T-cell (primary cell): Measurements from ENCODE around the gene SLC25A26. TPM values are rescaled to one million over a fixed set of nuclear protein-coding genes. Genes with fewer than 3 reads are reported as not detected.

Experiments used
- ATAC-seq, 4 experiments: fragments of 200-7000 bp in 3 of 4; fragments of 150-1000 bp in 1 of 4; cut with Tn5 transposase; replicated peaks in 1 of 4; 1 replicate in 3 of 4; 2 replicates in 1 of 4; pipeline ENCODE4 v1.10.0; 2021; ENCODE audit warnings: moderate library complexity in 3 of 4, mild to moderate bottlenecking in 2 of 4, moderate number of reproducible peaks in 1 of 4
- CTCF ChIA-PET, 2 donors: fragments of 300-600 bp; sonication (Branson Sonifier 250); formaldehyde crosslinking; loops; one replicate each; lab custom pipeline; 2022; ENCODE audit warnings: antibody characterized with exemption in 2 of 2; lab: Charles Lee
- POLR2A ChIA-PET, 2 donors: fragments of 300-600 bp; sonication (Branson Sonifier 250); formaldehyde crosslinking; loops; one replicate each; lab custom pipeline; 2022; ENCODE audit warnings: antibody characterized with exemption in 2 of 2; lab: Charles Lee
- DNase-seq, 35 experiments: peaks; one replicate each; pipeline versions ENCODE4 v3.0.0 to v3.0.0-alpha.2; 2013 to 2023
- H3K27ac ChIP-seq: one replicate; pipeline ENCODE4 v1.5.1; 2013; ENCODE audit warnings: low read length
- H3K27me3 ChIP-seq, 2 experiments: replicated peaks in 1 of 2; 1 replicate in 1 of 2; 2 replicates in 1 of 2; pipeline versions ENCODE4 v1.6.1 to v1.7.0; 2013; ENCODE audit warnings: low read length in 1 of 2, mixed read lengths in 1 of 2; ENCODE audit not compliant: control insufficient read depth in 2 of 2, insufficient read depth in 2 of 2; ENCODE audit errors: extremely low read depth in 1 of 2
- H3K36me3 ChIP-seq, 2 donors: 1 replicate in 1 of 2; 2 replicates in 1 of 2; pipeline versions ENCODE4 v1.6.1 to v1.7.0; 2013; ENCODE audit warnings: low read length in 1 of 2; ENCODE audit not compliant: control insufficient read depth in 2 of 2, insufficient read depth in 1 of 2; ENCODE audit errors: extremely low read depth in 1 of 2
- H3K4me1 ChIP-seq, 2 experiments: 1 replicate in 1 of 2; 2 replicates in 1 of 2; pipeline versions ENCODE4 v1.6.1 to v1.7.0; 2013; ENCODE audit warnings: low read length in 2 of 2, mixed read lengths in 1 of 2; ENCODE audit not compliant: insufficient read depth in 2 of 2, control insufficient read depth in 1 of 2; ENCODE audit errors: extremely low read depth in 1 of 2
- H3K4me3 ChIP-seq, 2 donors: 1 replicate in 1 of 2; 2 replicates in 1 of 2; pipeline versions ENCODE4 v1.5.1 to v1.7.0; 2013; ENCODE audit warnings: mild to moderate bottlenecking in 2 of 2, low read length in 1 of 2, moderate library complexity in 1 of 2; ENCODE audit not compliant: control insufficient read depth in 1 of 2; ENCODE audit errors: extremely low read depth in 1 of 2
- H3K9me3 ChIP-seq: 2 replicates; pipeline ENCODE4 v1.7.0; 2013
- H3K27ac Mint-ChIP-seq, 2 donors: one replicate each; pipeline ENCODE4 v1.8.0; 2020 to 2021; ENCODE audit warnings: mild to moderate bottlenecking in 2 of 2, mixed read lengths in 2 of 2
- H3K27me3 Mint-ChIP-seq, 2 donors: one replicate each; pipeline ENCODE4 v1.8.0; 2021 to 2022; ENCODE audit warnings: mixed read lengths in 2 of 2
- H3K36me3 Mint-ChIP-seq: one replicate; pipeline ENCODE4 v1.8.0; 2021; ENCODE audit warnings: mixed read lengths
- H3K4me1 Mint-ChIP-seq, 3 donors: one replicate each; pipeline ENCODE4 v1.8.0; 2020 to 2022; ENCODE audit warnings: mixed read lengths in 3 of 3, mild to moderate bottlenecking in 1 of 3
- H3K4me3 Mint-ChIP-seq, 3 donors: one replicate each; pipeline ENCODE4 v1.8.0; 2020 to 2022; ENCODE audit warnings: mild to moderate bottlenecking in 3 of 3, mixed read lengths in 3 of 3, moderate library complexity in 3 of 3
- H3K9me3 Mint-ChIP-seq, 3 donors: one replicate each; pipeline ENCODE4 v1.8.0; 2020 to 2022; ENCODE audit warnings: mixed read lengths in 3 of 3
- WGBS: methylation state at CpG from one replicate; pipeline ENCODE4 v1.1.5; 2013; ENCODE audit warnings: missing lambda C conversion rate; ENCODE audit not compliant: insufficient coverage; 5-methylcytosine and 5-hydroxymethylcytosine counted together
- total RNA-seq, 35 experiments: library from RNA in 6 of 35; stranded (reverse) in 6 of 35; fragments of 120-200 nt in 1 of 35; gene quantifications; one replicate each; pipeline versions ENCODE4 v1.2.1 to v1.2.4 and lab custom pipeline; 2013 to 2026

The SLC25A26 gene
- total RNA-seq, 5 donors from 2014 or later (not counting 1 experiment from before 2014, with no cell fraction given) = 16.6 to 26.9 (median 23.5) TPM

GRCh38 chr3:66200147-66200546 is 20.7 kb upstream of the SLC25A26 start:
- ATAC-seq (no peak), DNase-seq (no peak)
- no peaks in the 10 kb centered on the region for H3K9me3 Mint-ChIP-seq
- WGBS = no CpG with 5 or more reads among the region's 3 CpGs
- no peaks in the 10 kb centered on the region for H3K36me3 Mint-ChIP-seq
- Histone ChIP-seq H3K36me3 (no peaks in the 10 kb centered on the region), H3K27me3 (peaks cover 5 to 15% of the 10 kb centered on the region in 2 experiments), H3K4me1 (peaks cover 0 to 3% of the 10 kb centered on the region in 2 experiments), H3K27ac (no peak overlapping the region), H3K9me3 (no peaks in the 10 kb centered on the region), H3K4me3 (no peak overlapping the region)
- peaks cover 22 to 32% of the 10 kb centered on the region in 2 donors for H3K27me3 Mint-ChIP-seq
- POLR2A ChIA-PET = no interaction called here
- no peak overlapping the region for H3K27ac Mint-ChIP-seq
- CTCF ChIA-PET = no interaction called here
- no peak overlapping the region for H3K4me3 Mint-ChIP-seq
- peaks cover 0 to 6% (median 3%) of the 10 kb centered on the region in 3 donors for H3K4me1 Mint-ChIP-seq

- no peaks in the 10 kb centered on the region for H3K9me3 ChIP-seq
- H3K36me3 Mint-ChIP-seq = no peaks in the 10 kb centered on the region
- CTCF ChIA-PET = no interaction called here
- H3K4me1 ChIP-seq = no peaks in the 10 kb centered on the region
- no peak overlapping the region for H3K4me3 ChIP-seq
- peaks cover 5 to 11% of the 10 kb centered on the region in 2 experiments for H3K27me3 ChIP-seq
- H3K36me3 ChIP-seq = no peaks in the 10 kb centered on the region
- H3K27me3 Mint-ChIP-seq = peaks cover 16 to 32% of the 10 kb centered on the region in 2 donors
- H3K9me3 Mint-ChIP-seq = no peaks in the 10 kb centered on the region
- H3K27ac Mint-ChIP-seq = no peak overlapping the region
- no peak for ATAC-seq
- H3K4me3 Mint-ChIP-seq = no peak overlapping the region
- H3K27ac ChIP-seq = no peak overlapping the region
- POLR2A ChIA-PET = no interaction called here
- WGBS = no CpG with 5 or more reads among the region's 2 CpGs
- no peaks in the 10 kb centered on the region for H3K4me1 Mint-ChIP-seq
- no peak for DNase-seq
Observed at GRCh38 chr3:66200786-66201185, 20.0 kb upstream of the SLC25A26 start.

- H3K36me3 Mint-ChIP-seq = no peaks in the 10 kb centered on the region
- H3K9me3 ChIP-seq = no peaks in the 10 kb centered on the region
- ATAC-seq (no peak), DNase-seq (no peak)
- no peaks in the 10 kb centered on the region for H3K9me3 Mint-ChIP-seq
- ChIA-PET CTCF (no interaction called here), POLR2A (no interaction called here)
- H3K4me1 Mint-ChIP-seq = no peaks in the 10 kb centered on the region
- no peak overlapping the region for H3K4me3 Mint-ChIP-seq
- H3K4me1 ChIP-seq = no peaks in the 10 kb centered on the region
- H3K27ac ChIP-seq = no peak overlapping the region
- peaks cover 3 to 11% of the 10 kb centered on the region in 2 experiments for H3K27me3 ChIP-seq
- H3K27me3 Mint-ChIP-seq = peaks cover 6 to 25% of the 10 kb centered on the region in 2 donors
- WGBS = no CpG with 5 or more reads among the region's 2 CpGs
- no peaks in the 10 kb centered on the region for H3K36me3 ChIP-seq
- H3K27ac Mint-ChIP-seq = no peak overlapping the region
- H3K4me3 ChIP-seq = no peak overlapping the region
Observed at GRCh38 chr3:66203275-66203674, 17.5 kb upstream of the SLC25A26 start.

DNA sequence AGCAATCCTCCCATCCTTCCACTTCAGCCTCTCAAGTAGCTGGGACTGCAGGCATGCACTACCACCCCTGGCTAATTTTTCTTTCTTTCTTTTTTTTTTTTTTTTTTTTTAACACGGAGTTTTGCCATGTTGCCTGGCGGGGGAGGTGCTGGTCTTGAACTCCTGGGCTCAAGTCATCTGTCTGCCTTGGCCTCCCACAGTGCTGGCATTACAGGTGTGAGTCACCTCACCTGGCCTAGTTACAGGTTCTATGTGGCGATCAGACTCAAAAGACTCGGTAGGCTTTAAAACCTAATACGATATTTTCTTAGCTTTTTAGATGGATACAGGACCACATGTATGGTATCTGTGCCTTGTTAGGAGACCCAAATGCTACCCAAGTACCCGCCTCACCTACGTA is 14.0 kb upstream of the SLC25A26 start:
- no peak overlapping the region for H3K4me3 Mint-ChIP-seq
- Histone ChIP-seq H3K36me3 (no peaks in the 10 kb centered on the region), H3K4me1 (no peaks in the 10 kb centered on the region), H3K27me3 (peaks cover 0 to 4% of the 10 kb centered on the region in 2 experiments), H3K9me3 (no peaks in the 10 kb centered on the region), H3K4me3 (no peak overlapping the region), H3K27ac (no peak overlapping the region)
- ChIA-PET CTCF (interaction anchor here in 1 of 2 donors (0.6 kb wide), 1 partner anchor 33 kb away, joined by 3 read pairs; no protein-coding TSS in a partner anchor), POLR2A (no interaction called here)
- 90% methylated on average over 6 of the region's 7 CpGs for WGBS
- H3K36me3 Mint-ChIP-seq = no peaks in the 10 kb centered on the region
- ATAC-seq (no peak), DNase-seq (no peak)
- no peaks in the 10 kb centered on the region for H3K4me1 Mint-ChIP-seq
- no peaks in the 10 kb centered on the region for H3K9me3 Mint-ChIP-seq
- H3K27me3 Mint-ChIP-seq = peaks cover 0 to 10% of the 10 kb centered on the region in 2 donors
- no peak overlapping the region for H3K27ac Mint-ChIP-seq

DNA sequence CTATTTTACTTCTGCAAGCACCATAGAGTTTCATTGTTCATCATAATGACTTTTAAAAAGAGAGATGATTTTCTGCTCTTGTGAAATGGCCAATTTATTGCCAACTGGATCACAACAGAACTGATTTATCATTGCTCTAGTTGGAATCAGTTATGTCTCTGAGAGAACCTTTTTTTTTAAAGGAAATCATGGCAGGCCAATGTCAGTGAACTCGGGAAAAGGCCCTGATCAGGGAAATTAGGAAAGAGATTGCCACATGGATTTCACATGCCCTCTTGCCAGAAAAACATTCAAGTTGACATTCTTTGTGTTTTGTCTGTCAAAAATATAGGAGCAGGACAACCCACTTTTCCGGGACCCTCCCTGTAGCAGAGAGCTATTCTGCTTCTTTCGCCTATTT is 12.6 kb upstream of the SLC25A26 start:
- Histone ChIP-seq H3K4me1 (no peaks in the 10 kb centered on the region), H3K4me3 (no peak overlapping the region), H3K36me3 (no peaks in the 10 kb centered on the region), H3K9me3 (no peaks in the 10 kb centered on the region), H3K27ac (no peak overlapping the region), H3K27me3 (peaks cover 0 to under 1% of the 10 kb centered on the region in 2 experiments)
- POLR2A ChIA-PET = no interaction called here
- no peak for DNase-seq
- Mint-ChIP-seq H3K4me1 (no peaks in the 10 kb centered on the region), H3K36me3 (no peaks in the 10 kb centered on the region), H3K27ac (no peak overlapping the region), H3K27me3 (peaks cover 0 to 10% of the 10 kb centered on the region in 2 donors), H3K9me3 (no peaks in the 10 kb centered on the region), H3K4me3 (no peak overlapping the region)
- 71% methylated on average over 1 of the region's 3 CpGs for WGBS
- ATAC-seq = no peak
- CTCF ChIA-PET = no interaction called here

DNA sequence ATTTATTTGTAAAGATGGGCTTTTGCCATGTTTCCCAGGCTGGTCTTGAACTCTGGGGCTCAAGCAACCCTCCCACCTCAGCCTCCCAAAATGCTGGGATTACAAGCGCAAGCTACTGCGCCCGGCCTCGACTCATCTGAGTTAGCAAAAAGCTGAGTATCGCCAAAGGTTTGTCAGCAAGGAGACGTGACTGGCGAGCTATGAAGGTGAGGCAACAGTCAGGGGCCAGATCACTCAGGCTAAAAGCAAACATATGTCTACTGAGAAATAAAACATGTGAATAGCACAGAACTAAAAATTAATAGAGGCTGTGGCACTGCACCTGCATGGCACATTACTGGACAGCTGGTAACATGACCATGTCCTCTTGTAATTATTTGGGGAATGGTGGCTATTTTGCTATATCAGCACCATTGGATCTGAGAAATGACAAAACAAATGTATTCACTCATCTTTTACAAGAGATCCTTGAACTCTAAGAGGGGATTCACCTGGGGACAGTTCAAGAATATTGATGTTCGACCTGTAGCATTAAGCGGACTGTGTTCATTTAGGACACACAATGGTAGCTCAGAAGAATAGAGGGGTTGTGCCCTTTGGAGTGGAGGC is 10.0 kb upstream of the SLC25A26 start:
- H3K9me3 Mint-ChIP-seq = no peaks in the 10 kb centered on the region
- H3K27ac Mint-ChIP-seq = no peak overlapping the region
- WGBS = 88% methylated on average over 9 of the region's 9 CpGs
- Histone ChIP-seq H3K27me3 (peaks cover 0 to 2% of the 10 kb centered on the region in 2 experiments), H3K36me3 (no peaks in the 10 kb centered on the region), H3K27ac (no peak overlapping the region), H3K4me1 (no peaks in the 10 kb centered on the region), H3K9me3 (no peaks in the 10 kb centered on the region), H3K4me3 (no peak overlapping the region)
- ATAC-seq (no peak), DNase-seq (no peak)
- ChIA-PET POLR2A (interaction anchor here in 1 of 2 donors (0.5 kb wide), 1 partner anchor 236 kb away, joined by 3 read pairs; no protein-coding TSS in a partner anchor), CTCF (interaction anchor here in 1 of 2 donors (0.6 kb wide), 1 partner anchor 29 kb away, joined by 3 read pairs; no protein-coding TSS in a partner anchor)
- peaks cover 1 to 3% of the 10 kb centered on the region in 2 donors for H3K27me3 Mint-ChIP-seq
- H3K4me3 Mint-ChIP-seq = no peak overlapping the region
- H3K36me3 Mint-ChIP-seq = no peaks in the 10 kb centered on the region
- H3K4me1 Mint-ChIP-seq = no peaks in the 10 kb centered on the region
